Uterus (tissue), 2 donors: ENCODE data around the gene ZIC1.

Experiments
- POLR2A ChIP-seq, 2 donors: fragments of 450-650 bp; IDR thresholded peaks; one replicate each; pipeline ENCODE4 v1.6.1; 2016; ENCODE audit warnings: antibody characterized with exemption in 2 of 2, mild to moderate bottlenecking in 1 of 2, moderate library complexity in 1 of 2
- TF ChIP-seq, protein P1 (sequence below), 4 experiments: fragments of 200-600 bp in 2 of 4; fragments of 450-650 bp in 2 of 4; sonication (generic) in 2 of 4; IDR thresholded peaks; one replicate each; pipeline ENCODE4 v1.5.1; 2016 to 2019; ENCODE audit warnings: antibody characterized with exemption in 4 of 4, mild to moderate bottlenecking in 2 of 4, moderate library complexity in 1 of 4

DNA sequence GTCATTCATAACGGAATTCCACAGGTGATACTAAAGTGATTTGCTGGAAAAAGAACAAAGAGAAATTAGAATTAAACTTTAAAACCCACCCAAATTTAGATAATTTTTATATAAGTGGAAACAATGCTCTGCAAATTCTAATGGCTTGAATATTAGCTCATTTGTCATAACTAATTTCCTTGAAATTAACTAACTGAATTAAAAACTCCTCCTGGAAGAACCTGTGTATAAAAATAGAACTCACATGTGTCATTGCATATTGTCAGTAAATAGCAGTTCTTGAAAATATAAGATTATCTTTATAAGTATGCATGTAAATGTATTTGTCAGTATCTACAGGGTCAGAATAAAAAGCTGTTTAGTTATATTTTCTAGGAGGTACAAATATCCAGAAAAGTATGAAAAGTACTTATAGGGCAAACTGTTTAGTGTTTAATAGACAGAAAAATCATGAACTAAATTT is 16.3 kb downstream of the ZIC1 start:
- TF ChIP-seq POLR2A (IDR thresholded peaks at IDR 0.05), result no peak
- TF ChIP-seq, protein P1, sequence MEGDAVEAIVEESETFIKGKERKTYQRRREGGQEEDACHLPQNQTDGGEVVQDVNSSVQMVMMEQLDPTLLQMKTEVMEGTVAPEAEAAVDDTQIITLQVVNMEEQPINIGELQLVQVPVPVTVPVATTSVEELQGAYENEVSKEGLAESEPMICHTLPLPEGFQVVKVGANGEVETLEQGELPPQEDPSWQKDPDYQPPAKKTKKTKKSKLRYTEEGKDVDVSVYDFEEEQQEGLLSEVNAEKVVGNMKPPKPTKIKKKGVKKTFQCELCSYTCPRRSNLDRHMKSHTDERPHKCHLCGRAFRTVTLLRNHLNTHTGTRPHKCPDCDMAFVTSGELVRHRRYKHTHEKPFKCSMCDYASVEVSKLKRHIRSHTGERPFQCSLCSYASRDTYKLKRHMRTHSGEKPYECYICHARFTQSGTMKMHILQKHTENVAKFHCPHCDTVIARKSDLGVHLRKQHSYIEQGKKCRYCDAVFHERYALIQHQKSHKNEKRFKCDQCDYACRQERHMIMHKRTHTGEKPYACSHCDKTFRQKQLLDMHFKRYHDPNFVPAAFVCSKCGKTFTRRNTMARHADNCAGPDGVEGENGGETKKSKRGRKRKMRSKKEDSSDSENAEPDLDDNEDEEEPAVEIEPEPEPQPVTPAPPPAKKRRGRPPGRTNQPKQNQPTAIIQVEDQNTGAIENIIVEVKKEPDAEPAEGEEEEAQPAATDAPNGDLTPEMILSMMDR (IDR thresholded peaks at IDR 0.05), result no peak
